ENCODE data around the gene RAB13. TPM values are rescaled to one million over a fixed set of nuclear protein-coding genes. Genes with fewer than 3 reads are reported as not detected.

Gene RAB13
- total and polyA plus RNA-seq, 2 of the 13 experiments (the other 11 are each of a cell fraction or from before 2014, with no cell fraction given) = 15.9 to 24.7 TPM

- TF ChIP-seq REPIN1 (CRISPR knock-in tag; IDR thresholded peaks at IDR 0.05; ENCODE audit: borderline replicate concordance, low read depth) (peak; percentile 85; the same call in 1 of the 2 replicates), NR1H2 (CRISPR knock-in tag; IDR thresholded peaks at IDR 0.05; ENCODE audit: borderline replicate concordance, low read depth) (peak; percentile 69; the same call in 1 of the 2 replicates), GABPA (IDR thresholded peaks at IDR 0.05; ENCODE audit: low read depth, low read length) (no peak; the same call in 1 of the 2 replicates), GABPA (CRISPR knock-in tag; IDR thresholded peaks at IDR 0.05; ENCODE audit: low read depth) (peak; percentile 43; the same call in 1 of the 2 replicates), RFX3 (CRISPR knock-in tag; IDR thresholded peaks at IDR 0.05) (no peak), ZNF572 (CRISPR knock-in tag; IDR thresholded peaks at IDR 0.05) (0 out of 2 replicates have a peak, but pooled peaks have one; percentile 38), ZSCAN25 (CRISPR knock-in tag; IDR thresholded peaks at IDR 0.05) (0 out of 2 replicates have a peak, but pooled peaks have one; percentile 45), PHF5A (CRISPR knock-in tag; IDR thresholded peaks at IDR 0.05; ENCODE audit: low read depth, unreplicated experiment) (peak; percentile 43), TFDP2 (CRISPR knock-in tag; IDR thresholded peaks at IDR 0.05) (peak; percentile 63), ZNF441 (CRISPR knock-in tag; IDR thresholded peaks at IDR 0.05; ENCODE audit: borderline replicate concordance) (0 out of 2 replicates have a peak, but pooled peaks have one; percentile 20), NR2F6 (IDR thresholded peaks at IDR 0.05) (peak; percentile 57), NR2F6 (CRISPR knock-in tag; IDR thresholded peaks at IDR 0.05) (peak; percentile 90), TAF1 (CRISPR knock-in tag; IDR thresholded peaks at IDR 0.05) (peak; percentile 27; the same call in 1 of the 2 replicates), HNF4A (CRISPR knock-in tag; IDR thresholded peaks at IDR 0.05) (peak; percentile 35; the same call in 1 of the 2 replicates), ARID3A (IDR thresholded peaks at IDR 0.05; ENCODE audit: low read depth, low read length) (no peak), ZNF24 (IDR thresholded peaks at IDR 0.05) (no peak), POLR2A (IDR thresholded peaks at IDR 0.05; ENCODE audit: insufficient read depth in 1 of 2, low read depth in 2 of 2, low read length in 2 of 2) (0 out of 4 replicates have a peak, but pooled peaks of 1 of the 2 experiments have one; percentile 5), GMEB1 (CRISPR knock-in tag; IDR thresholded peaks at IDR 0.05; ENCODE audit: borderline replicate concordance) (peak; percentile 65; the same call in 1 of the 2 replicates), THAP8 (CRISPR knock-in tag; IDR thresholded peaks at IDR 0.05; ENCODE audit: borderline replicate concordance) (0 out of 2 replicates have a peak, but pooled peaks have one; percentile 61), ZNF674 (CRISPR knock-in tag; IDR thresholded peaks at IDR 0.05; ENCODE audit: low read depth) (no peak), ZNF720 (CRISPR knock-in tag; IDR thresholded peaks at IDR 0.05) (no peak), ZNF816 (CRISPR knock-in tag; IDR thresholded peaks at IDR 0.05; ENCODE audit: borderline replicate concordance) (peak; percentile 66; the same call in 1 of the 2 replicates), SRY (CRISPR knock-in tag; IDR thresholded peaks at IDR 0.05) (no peak), ATF2 (CRISPR knock-in tag; IDR thresholded peaks at IDR 0.05) (peak; percentile 51; the same call in 1 of the 2 replicates)
Observed at GRCh38 chr1:153946622-153947241, 39.4 kb downstream of the RAB13 start, which contains the start of gene DENND4B (continued).
